GM06990 (cell line): ENCODE results near the gene CCDC92.

Source experiments
- DNase-seq: peaks from one replicate; pipeline ENCODE4 v3.0.0-alpha.2; 2011; ENCODE audit not compliant: insufficient read length; ENCODE audit errors: extremely low read depth
- H3K27me3 ChIP-seq: replicated peaks from 2 replicates; pipeline ENCODE4 v1.6.0; 2011; ENCODE audit warnings: low read length; ENCODE audit not compliant: control insufficient read depth, insufficient read depth
- H3K36me3 ChIP-seq: 2 replicates; pipeline ENCODE4 v1.5.1; 2011; ENCODE audit warnings: low read length; ENCODE audit not compliant: control insufficient read depth, insufficient read depth
- H3K4me3 ChIP-seq: replicated peaks from 2 replicates; pipeline ENCODE4 v1.5.1; 2011; ENCODE audit warnings: low read depth, mild to moderate bottlenecking, control low read depth, low read length
- TF ChIP-seq, protein P1 (sequence below): IDR thresholded peaks from 2 replicates; pipeline ENCODE4 v1.5.1; 2011; ENCODE audit warnings: low read length, control low read depth, mild to moderate bottlenecking, inconsistent platforms; ENCODE audit not compliant: insufficient read depth, poor library complexity, severe bottlenecking

Gene CCDC92

DNA sequence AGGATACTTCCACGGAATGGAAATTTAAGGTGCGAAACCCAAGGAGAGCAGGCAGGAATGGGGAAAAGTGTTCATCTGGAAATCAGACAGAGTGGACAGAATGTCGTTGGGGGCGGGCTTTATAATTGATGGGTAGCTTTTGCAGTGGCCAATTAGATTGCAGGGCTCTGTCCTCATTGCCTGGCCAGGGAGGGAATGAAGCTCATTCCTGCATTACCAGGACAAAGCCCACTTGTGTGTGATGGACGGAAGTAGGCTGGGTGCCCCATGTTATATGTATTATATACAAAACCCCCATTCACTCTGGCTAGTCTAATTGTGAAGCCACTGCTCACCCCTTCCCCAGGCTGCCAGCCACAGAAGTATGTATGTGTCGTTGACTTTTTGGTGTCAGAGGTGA lies 23.9 kb upstream of the CCDC92 start:
- no peak overlapping the region for H3K4me3 ChIP-seq
- no peaks in the 10 kb centered on the region for H3K27me3 ChIP-seq
- H3K36me3 ChIP-seq = peaks cover 7% of the 10 kb centered on the region
- no peak for DNase-seq
- TF ChIP-seq, protein P1, sequence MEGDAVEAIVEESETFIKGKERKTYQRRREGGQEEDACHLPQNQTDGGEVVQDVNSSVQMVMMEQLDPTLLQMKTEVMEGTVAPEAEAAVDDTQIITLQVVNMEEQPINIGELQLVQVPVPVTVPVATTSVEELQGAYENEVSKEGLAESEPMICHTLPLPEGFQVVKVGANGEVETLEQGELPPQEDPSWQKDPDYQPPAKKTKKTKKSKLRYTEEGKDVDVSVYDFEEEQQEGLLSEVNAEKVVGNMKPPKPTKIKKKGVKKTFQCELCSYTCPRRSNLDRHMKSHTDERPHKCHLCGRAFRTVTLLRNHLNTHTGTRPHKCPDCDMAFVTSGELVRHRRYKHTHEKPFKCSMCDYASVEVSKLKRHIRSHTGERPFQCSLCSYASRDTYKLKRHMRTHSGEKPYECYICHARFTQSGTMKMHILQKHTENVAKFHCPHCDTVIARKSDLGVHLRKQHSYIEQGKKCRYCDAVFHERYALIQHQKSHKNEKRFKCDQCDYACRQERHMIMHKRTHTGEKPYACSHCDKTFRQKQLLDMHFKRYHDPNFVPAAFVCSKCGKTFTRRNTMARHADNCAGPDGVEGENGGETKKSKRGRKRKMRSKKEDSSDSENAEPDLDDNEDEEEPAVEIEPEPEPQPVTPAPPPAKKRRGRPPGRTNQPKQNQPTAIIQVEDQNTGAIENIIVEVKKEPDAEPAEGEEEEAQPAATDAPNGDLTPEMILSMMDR = no peak

DNA sequence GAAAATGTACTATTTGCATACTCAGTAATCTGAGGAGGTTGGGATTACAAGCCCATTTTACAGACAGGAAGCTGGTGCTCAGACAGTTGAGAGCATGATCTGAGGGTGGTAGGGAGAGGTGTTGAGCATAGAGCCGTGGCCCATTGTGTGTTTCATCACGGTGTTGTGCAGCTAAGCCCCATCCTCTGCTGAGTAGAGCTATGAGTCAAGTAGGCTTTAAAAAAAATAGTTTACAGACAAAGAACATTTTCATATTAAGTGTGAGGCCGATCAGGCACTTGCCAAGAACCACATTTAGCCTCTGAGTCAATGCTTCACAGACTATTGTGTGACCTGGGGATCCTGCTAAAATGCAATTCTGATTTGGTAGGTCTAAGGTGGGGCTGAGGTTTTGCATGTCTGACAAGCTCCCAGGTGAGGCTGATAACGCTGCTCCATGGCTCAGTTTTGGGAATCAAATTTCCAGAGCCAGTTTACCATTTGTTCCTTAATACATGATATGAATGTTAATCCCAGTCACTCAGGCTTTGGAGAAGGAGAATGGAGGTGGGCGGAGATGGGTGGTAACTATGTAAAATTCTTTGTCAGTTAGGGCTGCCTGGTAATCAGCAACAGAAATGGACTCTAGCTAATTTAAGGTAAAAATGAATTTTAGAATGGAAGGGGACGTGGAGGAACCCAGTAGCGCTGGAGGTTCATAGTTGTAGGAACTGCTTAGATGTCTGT lies 22.6 kb upstream of the CCDC92 start:
- no peak overlapping the region for H3K4me3 ChIP-seq
- peaks cover 9% of the 10 kb centered on the region for H3K36me3 ChIP-seq
- DNase-seq = peak; percentile 20

DNA sequence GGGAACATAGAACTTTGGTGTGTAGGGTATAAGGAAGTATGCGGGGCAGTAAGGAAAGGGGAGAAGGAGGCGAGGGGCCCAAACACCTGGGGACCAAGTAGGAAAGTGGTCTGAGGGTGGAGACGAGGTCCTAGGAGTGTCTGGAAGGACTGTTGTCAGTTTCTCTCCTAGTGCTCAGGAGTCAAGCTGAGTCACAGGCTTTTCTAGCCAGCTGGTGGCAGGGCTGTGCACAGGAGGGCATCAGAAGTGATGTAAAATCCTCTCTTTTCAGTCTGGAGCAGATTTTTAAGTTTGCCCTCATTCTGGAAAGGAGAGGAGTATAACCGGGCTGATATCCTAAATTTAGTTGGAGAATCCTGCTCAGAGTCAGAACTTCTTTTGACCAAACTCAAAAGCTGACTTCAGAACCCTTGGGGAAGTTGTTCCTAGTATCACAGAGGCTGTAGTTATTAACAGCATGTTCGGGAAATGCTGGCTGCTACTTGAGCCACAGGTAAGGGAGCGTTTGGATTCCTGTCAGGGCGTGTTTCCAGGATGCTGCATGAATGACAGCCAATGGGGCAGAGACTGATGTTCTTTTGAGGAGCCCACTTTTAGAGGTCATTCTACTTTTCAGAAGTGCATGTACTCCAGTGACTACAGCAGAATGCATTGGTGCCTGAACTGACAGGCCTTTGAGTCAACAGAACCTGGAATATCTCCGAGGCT lies 19.6 kb upstream of the CCDC92 start:
- DNase-seq = no peak
- TF ChIP-seq, protein P1 = no peak
- Histone ChIP-seq H3K27me3 (no peaks in the 10 kb centered on the region), H3K4me3 (no peak overlapping the region), H3K36me3 (peaks cover 14% of the 10 kb centered on the region)

More for the DNA sequence above, 22.6 kb upstream of the CCDC92 start:
- TF ChIP-seq, protein P1 = no peak
- H3K27me3 ChIP-seq = no peaks in the 10 kb centered on the region

DNA sequence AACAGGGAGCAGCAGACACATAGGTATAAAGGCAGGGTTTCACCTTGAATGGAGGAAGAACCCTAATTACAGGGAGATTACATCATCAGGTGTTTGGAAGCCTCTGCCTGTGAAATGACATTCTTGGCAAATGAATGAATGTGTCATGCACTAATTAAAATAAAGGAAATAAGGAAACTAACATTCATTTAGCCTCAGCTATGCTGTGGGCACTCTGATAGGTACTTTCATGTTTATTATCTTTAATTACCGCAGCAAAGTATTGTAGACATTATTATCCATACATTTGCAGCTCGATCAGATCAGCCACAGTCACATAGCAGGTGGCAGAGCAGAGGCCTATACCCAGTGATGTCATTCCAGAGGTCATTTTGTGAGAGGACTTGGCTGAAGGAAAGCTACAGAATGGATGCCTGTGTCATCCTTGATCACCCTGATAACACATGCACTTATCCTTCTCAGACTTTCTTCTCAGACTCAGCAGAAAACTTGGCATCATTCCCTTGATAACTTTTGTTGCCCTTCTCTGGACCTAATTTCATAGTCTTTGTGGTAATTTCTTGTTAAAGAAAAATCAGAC lies 18.8 kb upstream of the CCDC92 start:
- peaks cover 14% of the 10 kb centered on the region for H3K36me3 ChIP-seq
- TF ChIP-seq, protein P1 = no peak
- no peak overlapping the region for H3K4me3 ChIP-seq
- no peaks in the 10 kb centered on the region for H3K27me3 ChIP-seq
- DNase-seq = no peak

DNA sequence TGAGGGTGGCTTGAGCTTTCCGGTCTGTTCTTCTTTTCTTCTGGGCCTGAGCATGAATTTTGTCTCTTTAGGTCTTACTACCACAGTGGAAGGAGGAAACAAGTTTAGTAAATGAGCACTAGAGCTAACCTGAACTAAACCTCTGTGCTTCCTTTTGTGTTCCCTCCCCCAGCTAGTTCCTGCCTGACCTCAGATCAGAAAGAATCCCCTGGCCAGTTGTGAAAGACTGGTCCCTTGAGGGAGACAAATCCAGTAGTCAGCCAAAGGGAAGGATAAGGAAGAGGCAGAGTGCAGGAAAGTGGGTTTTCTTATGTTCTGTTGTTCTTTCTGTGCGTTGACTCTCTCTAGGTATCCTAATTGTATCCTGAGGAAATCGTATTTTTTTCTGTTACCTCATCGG lies 17.9 kb upstream of the CCDC92 start:
- Histone ChIP-seq H3K36me3 (peaks cover 14% of the 10 kb centered on the region), H3K4me3 (no peak overlapping the region), H3K27me3 (no peaks in the 10 kb centered on the region)
- TF ChIP-seq, protein P1 = no peak
- no peak for DNase-seq
